T-helper 17 cell (primary cell): ENCODE data around the gene MUCL3. TPM values are rescaled to one million over a fixed set of nuclear protein-coding genes. Genes with fewer than 3 reads are reported as not detected.
A peak's percentile ranks its signal among the peaks of the same experiment; 100 is the strongest.
"Not testable (repeated sequence)": the region's sequence is repeated elsewhere in the genome, so short reads cannot be mapped to it uniquely, and the experiment has no call there.

Experiments used
- ATAC-seq: fragments of 150-1000 bp; cut with Tn5 transposase; 2 replicates; pipeline ENCODE4 v1.10.0; 2021; ENCODE audit warnings: mild to moderate bottlenecking, moderate library complexity
- DNase-seq, 3 donors: peaks; one replicate each; pipeline versions ENCODE4 v3.0.0 to v3.0.0-alpha.2; 2020 to 2021
- H3K9me3 ChIP-seq: one replicate; pipeline ENCODE4 v1.7.0; 2013; ENCODE audit warnings: low read length, mild to moderate bottlenecking; ENCODE audit not compliant: control insufficient read depth, poor library complexity, severe bottlenecking
- H3K27ac Mint-ChIP-seq: one replicate; pipeline ENCODE4 v1.8.0; 2022; ENCODE audit warnings: mild to moderate bottlenecking, moderate library complexity, mixed read lengths
- H3K27me3 Mint-ChIP-seq: one replicate; pipeline ENCODE4 v1.8.0; 2022; ENCODE audit warnings: mixed read lengths
- H3K36me3 Mint-ChIP-seq: one replicate; pipeline ENCODE4 v1.8.0; 2022; ENCODE audit warnings: low read depth, mixed read lengths
- H3K4me1 Mint-ChIP-seq: one replicate; pipeline ENCODE4 v1.8.0; 2022; ENCODE audit warnings: mild to moderate bottlenecking, mixed read lengths
- H3K4me3 Mint-ChIP-seq: one replicate; pipeline ENCODE4 v1.8.0; 2022; ENCODE audit warnings: mild to moderate bottlenecking, moderate library complexity, mixed read lengths
- total RNA-seq, 4 donors: library from RNA in 2 of 4; stranded (reverse) in 2 of 4; gene quantifications; one replicate each; pipeline ENCODE4 v1.2.3 and lab custom pipeline; 2022 to 2026

The MUCL3 gene
- total RNA-seq, 2 donors from 2014 or later: not detected

DNA sequence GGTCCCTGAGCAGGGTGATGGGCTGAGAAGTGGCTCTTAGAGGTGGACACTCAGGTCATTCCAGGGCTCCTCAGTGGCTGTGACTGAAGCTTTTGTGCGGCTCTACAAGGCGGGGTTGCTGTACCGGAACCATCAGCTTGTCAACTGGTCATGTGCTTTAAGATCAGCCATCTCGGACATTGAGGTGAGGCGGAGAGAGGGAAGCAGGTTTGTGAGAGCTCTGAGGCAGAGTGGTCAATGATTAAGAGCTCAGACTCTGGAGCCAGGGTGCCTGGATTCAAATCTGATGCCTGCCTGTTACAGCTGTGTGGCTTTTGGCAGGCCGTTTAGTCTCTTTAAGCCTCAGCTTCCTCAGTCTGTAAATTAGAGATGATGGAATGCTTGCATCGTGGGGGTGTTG, 23.7 kb upstream of the MUCL3 start:
- ATAC-seq (no peak), DNase-seq (no peak)
- Mint-ChIP-seq H3K4me1 (peaks cover 28% of the 10 kb centered on the region), H3K36me3 (peaks cover 6% of the 10 kb centered on the region), H3K27me3 (no peaks in the 10 kb centered on the region), H3K4me3 (no peak overlapping the region), H3K27ac (no peak overlapping the region)
- H3K9me3 ChIP-seq: no peaks in the 10 kb centered on the region

DNA sequence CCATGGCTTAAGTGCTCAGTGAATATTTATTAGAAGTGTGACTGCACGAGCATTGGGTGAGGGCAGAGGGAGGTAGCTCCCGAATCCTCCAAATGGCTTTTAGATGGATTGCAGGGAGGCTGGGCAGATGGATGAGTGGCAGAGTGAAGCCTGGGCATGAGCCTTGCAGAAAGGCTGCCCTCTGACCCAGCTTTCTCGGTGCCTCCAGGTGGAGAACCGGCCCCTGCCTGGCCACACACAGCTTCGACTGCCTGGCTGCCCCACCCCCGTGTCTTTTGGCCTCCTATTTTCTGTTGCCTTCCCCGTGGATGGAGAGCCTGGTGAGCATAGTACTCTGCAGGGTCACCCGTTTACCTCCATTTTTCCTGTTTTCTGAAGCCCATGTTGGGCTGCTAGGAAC, 23.3 kb upstream of the MUCL3 start:
- Mint-ChIP-seq H3K4me1 (peaks cover 26% of the 10 kb centered on the region), H3K4me3 (no peak overlapping the region), H3K27me3 (no peaks in the 10 kb centered on the region), H3K36me3 (peaks cover 2% of the 10 kb centered on the region), H3K27ac (no peak overlapping the region)
- DNase-seq (no peak), ATAC-seq (no peak)
- no peaks in the 10 kb centered on the region for H3K9me3 ChIP-seq

DNA sequence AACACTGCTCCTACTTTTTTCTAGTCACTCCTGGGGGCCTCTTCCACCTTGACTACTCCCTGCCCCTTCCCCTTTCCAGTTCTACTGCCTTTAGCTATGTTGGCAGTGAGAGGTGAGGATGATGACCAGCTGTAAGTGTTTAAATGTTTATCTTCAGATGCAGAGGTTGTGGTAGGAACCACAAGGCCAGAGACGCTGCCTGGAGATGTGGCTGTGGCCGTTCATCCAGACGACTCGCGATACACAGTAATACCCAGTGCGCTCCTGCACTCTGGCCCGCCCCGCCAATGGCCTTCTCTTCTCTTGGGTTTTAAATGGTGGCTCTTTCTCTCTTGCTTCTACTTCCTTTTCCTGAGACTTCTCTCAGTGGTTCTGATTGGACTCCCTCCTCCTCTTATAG, 22.1 kb upstream of the MUCL3 start:
- Mint-ChIP-seq H3K4me3 (no peak overlapping the region), H3K36me3 (peaks cover 2% of the 10 kb centered on the region), H3K27me3 (no peaks in the 10 kb centered on the region), H3K4me1 (peaks cover 22% of the 10 kb centered on the region), H3K27ac (peak overlapping the region; percentile 37)
- DNase-seq (no peak), ATAC-seq (no peak)
- no peaks in the 10 kb centered on the region for H3K9me3 ChIP-seq

DNA sequence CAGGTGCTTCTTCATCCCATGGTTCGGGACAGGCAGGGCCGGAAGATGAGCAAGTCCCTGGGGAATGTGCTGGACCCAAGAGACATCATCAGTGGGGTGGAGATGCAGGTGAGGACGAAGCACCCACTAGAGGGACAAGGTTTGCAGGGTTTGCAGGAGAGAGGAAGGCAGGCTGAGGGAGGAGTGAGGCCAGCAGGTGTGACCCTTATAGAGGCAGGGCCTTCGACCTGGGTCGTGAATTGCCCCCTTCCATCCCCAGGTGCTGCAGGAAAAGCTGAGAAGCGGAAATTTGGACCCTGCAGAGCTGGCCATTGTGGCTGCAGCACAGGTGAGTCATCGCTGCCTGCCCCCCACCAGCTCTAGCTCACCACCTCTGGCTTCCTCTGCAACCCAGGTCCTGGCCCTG, 18.3 kb upstream of the MUCL3 start:
- ATAC-seq: no peak
- no peak overlapping the region for H3K4me3 Mint-ChIP-seq
- H3K36me3 Mint-ChIP-seq: peaks cover 5% of the 10 kb centered on the region
- H3K27me3 Mint-ChIP-seq: no peaks in the 10 kb centered on the region
- no peak for DNase-seq
- no peaks in the 10 kb centered on the region for H3K9me3 ChIP-seq
- H3K4me1 Mint-ChIP-seq: peaks cover 5% of the 10 kb centered on the region
- peak overlapping the region; percentile 11 for H3K27ac Mint-ChIP-seq

DNA sequence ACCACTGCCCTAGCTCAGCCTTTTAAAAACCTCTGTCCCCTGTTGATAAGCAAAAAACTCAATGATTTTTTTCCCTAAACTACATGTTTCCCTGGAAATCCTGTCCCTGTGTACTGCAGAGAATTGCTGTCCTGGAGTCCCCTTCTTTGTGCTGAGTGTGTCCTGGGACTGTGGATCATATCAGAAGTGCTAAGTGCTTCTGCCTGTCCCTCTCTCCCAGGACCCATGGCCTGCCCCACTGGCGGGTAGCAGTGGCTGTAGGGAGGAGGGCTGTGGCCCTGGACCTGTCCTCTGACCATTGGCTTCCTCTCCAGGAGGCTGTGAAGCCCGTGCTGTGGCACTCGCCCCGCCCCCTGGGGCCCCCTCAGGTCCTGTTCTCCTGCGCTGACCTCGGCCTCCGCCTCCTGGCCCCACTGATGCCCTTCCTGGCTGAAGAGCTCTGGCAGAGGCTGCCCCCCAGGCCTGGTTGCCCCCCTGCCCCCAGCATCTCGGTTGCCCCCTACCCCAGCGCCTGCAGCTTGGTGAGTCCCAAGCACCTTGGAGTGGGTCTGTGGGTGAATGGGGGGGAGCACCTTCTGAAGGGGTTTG, 16.6 kb upstream of the MUCL3 start:
- not testable (repeated sequence) for H3K27ac Mint-ChIP-seq, H3K9me3 ChIP-seq, H3K4me3 Mint-ChIP-seq, H3K27me3 Mint-ChIP-seq, H3K4me1 Mint-ChIP-seq, DNase-seq, H3K36me3 Mint-ChIP-seq, ATAC-seq

DNA sequence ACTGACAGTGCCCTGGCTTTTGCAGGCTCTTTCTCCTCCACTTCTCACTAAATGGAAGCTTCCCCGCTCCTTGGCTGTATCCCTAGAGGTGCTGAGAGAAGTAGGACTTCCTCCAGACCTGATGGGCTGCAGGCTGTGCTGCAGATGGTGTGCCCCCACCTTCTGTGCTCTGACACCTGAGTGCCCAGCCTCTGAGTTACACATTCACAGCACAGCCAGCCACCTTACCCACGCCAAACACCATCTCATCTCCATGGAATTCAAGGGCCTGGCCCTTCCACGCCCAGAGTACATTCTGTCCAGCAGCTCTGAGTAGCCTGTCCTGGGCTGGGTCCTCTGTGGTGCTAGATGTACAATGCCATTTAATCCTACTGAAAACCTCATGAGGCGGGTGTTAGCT, 14.1 kb upstream of the MUCL3 start:
- DNase-seq: no peak
- Mint-ChIP-seq H3K27me3 (no peaks in the 10 kb centered on the region), H3K4me3 (no peak overlapping the region), H3K36me3 (peaks cover 3% of the 10 kb centered on the region), H3K27ac (no peak overlapping the region), H3K4me1 (no peaks in the 10 kb centered on the region)
- H3K9me3 ChIP-seq: no peaks in the 10 kb centered on the region
- ATAC-seq: no peak

DNA sequence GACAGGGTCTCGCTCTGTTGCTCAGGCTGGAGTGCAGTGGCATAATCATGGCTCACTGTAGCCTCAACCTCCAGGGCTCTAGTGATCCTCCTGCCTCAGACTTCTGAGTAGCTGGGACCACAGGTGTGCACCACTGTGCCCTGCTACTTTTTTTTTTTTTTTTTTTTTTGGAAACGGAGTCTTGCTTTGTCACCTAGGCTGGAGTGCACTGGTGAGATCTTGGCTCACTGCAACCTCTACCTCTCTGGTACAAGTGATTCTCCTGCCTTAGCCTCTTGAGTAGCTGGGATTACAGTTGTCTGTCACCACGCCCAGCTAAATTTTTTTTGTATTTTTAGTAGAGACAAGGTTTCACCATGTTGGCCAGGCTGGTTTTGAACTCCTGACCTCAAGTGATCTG, 13.7 kb upstream of the MUCL3 start:
- not testable (repeated sequence) for ATAC-seq, H3K27ac Mint-ChIP-seq, H3K36me3 Mint-ChIP-seq, DNase-seq, H3K9me3 ChIP-seq, H3K4me1 Mint-ChIP-seq, H3K27me3 Mint-ChIP-seq, H3K4me3 Mint-ChIP-seq

DNA sequence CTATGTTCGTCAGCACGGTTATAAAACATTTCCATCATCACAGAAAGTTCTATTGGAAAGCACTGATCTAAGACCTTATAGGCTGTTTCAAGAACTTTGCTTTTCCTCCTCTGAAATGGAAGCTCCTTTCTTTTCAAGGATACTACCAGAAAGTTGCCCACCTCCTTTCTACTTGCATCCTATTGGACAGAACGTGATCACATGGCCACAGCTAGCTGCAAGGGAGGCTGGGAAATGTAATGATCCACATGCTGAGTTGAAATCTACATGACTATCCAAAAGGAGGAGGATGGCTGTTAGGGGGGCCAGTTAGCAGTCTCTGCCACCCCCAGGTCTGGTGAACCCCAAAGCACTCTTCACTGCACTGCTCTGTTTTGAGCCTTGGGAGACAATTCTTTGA, 12.1 kb upstream of the MUCL3 start:
- H3K4me1 Mint-ChIP-seq: peaks cover 4% of the 10 kb centered on the region
- no peak overlapping the region for H3K4me3 Mint-ChIP-seq
- H3K36me3 Mint-ChIP-seq: peaks cover 3% of the 10 kb centered on the region
- H3K9me3 ChIP-seq: no peaks in the 10 kb centered on the region
- no peaks in the 10 kb centered on the region for H3K27me3 Mint-ChIP-seq
- ATAC-seq (no peak), DNase-seq (no peak)
- H3K27ac Mint-ChIP-seq: no peak overlapping the region

DNA sequence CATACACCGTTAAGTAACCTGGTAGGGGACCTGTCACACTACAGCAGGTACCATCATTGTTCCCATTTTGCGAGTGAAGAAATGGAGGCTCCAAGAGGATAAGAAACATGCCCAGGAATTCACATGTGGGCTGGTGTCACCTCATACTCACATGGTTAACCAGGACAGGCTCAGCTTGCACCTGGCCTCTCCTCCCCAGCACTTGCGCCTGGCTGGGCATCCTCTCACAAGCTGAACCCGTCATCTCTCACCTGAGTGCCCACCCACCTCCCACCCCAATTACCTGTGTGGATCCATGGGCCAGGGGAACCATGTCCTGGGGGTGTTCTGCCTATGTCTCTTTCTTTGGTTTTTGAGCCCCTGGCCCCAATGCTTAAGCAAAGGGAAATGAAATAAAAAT, 10.3 kb upstream of the MUCL3 start:
- ATAC-seq: no peak
- H3K9me3 ChIP-seq: no peaks in the 10 kb centered on the region
- peaks cover 12% of the 10 kb centered on the region for H3K27me3 Mint-ChIP-seq
- H3K4me3 Mint-ChIP-seq: no peak overlapping the region
- peaks cover 7% of the 10 kb centered on the region for H3K4me1 Mint-ChIP-seq
- DNase-seq: no peak
- H3K27ac Mint-ChIP-seq: no peak overlapping the region
- peaks cover 3% of the 10 kb centered on the region for H3K36me3 Mint-ChIP-seq

DNA sequence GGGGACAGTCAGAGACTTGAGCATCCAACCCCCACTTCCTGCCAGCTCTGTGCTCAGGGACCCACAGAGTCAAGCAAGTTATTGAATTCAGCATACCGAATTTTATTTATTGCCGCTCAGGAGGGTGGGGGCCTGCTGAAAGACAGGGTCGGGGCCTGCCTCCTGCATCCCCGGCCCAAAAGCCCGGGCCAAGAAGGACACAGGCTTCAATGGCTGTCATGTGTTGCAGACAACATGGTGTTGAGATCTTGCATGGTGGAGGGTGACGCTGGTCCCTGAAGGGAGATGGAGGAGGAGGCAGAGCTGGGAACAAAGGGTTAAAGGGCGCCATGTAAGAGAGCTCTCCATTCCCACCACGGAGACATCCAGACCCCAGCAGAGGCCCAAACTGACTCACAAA, 9.5 kb upstream of the MUCL3 start:
- ATAC-seq: no peak
- no peaks in the 10 kb centered on the region for H3K9me3 ChIP-seq
- Mint-ChIP-seq H3K36me3 (peaks cover 3% of the 10 kb centered on the region), H3K27ac (no peak overlapping the region), H3K4me1 (peaks cover 9% of the 10 kb centered on the region), H3K4me3 (no peak overlapping the region), H3K27me3 (peaks cover 16% of the 10 kb centered on the region)
- DNase-seq: no peak

DNA sequence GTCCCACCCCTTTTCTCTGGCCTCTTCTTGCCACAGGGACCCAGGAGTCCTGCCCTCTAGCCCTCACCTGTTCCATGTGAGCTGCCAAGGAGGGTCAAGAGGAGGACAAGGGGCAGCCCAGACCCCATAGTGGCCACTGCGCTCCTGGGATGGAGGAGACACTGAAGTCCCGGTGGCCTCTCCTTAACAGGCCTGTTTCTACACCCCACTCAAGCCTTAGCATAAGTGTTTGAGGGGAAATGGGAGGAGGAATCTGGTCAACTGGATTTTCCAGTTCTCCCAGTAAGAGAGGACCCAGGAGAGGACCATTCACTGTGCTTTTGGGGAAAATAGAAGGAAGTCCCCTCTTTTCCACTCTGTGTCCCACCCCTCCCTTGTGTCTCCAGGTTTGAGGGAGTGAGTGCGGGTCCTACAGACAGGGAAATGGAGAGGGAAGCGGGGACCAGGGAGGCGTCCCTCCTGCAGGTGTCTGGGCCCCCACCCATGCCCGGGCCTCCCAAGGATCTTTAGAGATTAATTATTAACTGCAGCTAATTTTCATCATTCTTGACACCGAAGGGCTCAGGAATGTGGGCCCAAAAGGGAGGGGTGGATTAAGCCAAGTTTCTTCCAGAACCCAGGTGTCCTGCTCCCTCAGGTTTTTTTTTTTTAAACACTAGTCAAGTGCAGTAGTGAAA, 8.7 kb upstream of the MUCL3 start, which contains the start of gene SFTA2:
TSS of gene SFTA2 (minus strand) at position 202 of the 677 bp plus-strand sequence. CDS start at position 128, 74 bp downstream.
- H3K9me3 ChIP-seq: no peaks in the 10 kb centered on the region
- Mint-ChIP-seq H3K4me1 (peaks cover 9% of the 10 kb centered on the region), H3K27ac (no peak within 1 kb of the TSS), H3K36me3 (no peaks in the 10 kb centered on the region), H3K4me3 (no peak within 1 kb of the TSS), H3K27me3 (peaks cover 19% of the 10 kb centered on the region)
- DNase-seq (no peak), ATAC-seq (no peak)

DNA sequence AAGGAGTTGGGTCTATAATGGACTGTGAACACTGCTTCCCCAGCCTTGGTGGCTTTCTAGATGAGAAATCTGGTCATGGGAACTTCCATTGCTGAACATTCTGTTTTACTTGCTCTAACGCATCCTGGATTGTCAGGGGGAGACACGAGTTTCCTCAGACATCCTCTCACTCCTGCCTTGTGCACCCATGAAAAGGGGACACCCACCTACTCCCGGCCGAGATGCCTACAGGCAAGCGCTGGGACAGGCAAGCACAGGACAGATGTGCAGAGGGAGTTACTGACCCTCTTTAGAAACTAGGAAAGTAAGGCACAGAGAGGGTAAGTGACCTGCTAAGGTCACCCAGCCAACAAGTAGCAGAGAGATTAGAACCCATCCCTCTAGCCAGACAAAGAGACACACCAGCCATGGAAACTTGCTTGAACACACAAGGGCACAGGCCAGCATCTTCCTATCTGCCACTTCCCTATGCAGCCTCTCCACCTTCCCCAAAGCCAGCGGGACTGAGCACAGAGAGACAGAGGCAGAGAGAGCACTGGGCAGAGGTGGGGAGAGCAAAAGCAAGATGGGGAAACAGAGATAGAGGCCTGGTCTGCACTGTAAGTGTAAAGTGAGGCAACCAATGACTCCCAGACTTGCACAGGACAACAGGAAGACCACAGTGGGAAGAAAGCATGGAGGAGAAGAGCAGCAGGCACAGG, 8.0 kb upstream of the MUCL3 start:
- ATAC-seq: no peak
- no peak for DNase-seq
- H3K27me3 Mint-ChIP-seq: peaks cover 22% of the 10 kb centered on the region
- no peaks in the 10 kb centered on the region for H3K36me3 Mint-ChIP-seq
- H3K27ac Mint-ChIP-seq: no peak overlapping the region
- no peaks in the 10 kb centered on the region for H3K9me3 ChIP-seq
- peaks cover 9% of the 10 kb centered on the region for H3K4me1 Mint-ChIP-seq
- H3K4me3 Mint-ChIP-seq: no peak overlapping the region

DNA sequence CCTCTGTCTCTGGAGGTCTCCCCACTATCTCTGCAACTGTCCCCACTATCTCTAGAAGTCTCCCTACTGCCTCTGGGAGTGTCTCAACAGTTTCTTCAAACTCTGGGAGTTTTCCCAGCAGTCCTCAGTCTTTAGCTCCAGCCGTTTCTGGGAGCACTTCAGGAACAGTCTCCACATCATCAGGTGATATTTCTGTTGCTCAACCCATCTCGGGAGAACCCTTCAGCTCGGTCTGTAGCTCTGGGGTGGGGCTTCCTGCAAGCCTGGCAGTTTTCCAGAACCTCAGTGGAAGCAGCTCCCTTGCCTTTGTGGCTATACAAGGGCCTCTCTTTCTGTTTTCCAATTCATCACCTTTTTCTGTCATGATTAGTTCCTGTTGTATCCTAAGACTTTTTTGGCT, 5.8 kb upstream of the MUCL3 start:
- ATAC-seq (no peak), DNase-seq (no peak)
- H3K36me3 Mint-ChIP-seq: no peaks in the 10 kb centered on the region
- H3K9me3 ChIP-seq: no peaks in the 10 kb centered on the region
- H3K27ac Mint-ChIP-seq: no peak overlapping the region
- no peak overlapping the region for H3K4me3 Mint-ChIP-seq
- peaks cover 9% of the 10 kb centered on the region for H3K4me1 Mint-ChIP-seq
- peaks cover 42% of the 10 kb centered on the region for H3K27me3 Mint-ChIP-seq

DNA sequence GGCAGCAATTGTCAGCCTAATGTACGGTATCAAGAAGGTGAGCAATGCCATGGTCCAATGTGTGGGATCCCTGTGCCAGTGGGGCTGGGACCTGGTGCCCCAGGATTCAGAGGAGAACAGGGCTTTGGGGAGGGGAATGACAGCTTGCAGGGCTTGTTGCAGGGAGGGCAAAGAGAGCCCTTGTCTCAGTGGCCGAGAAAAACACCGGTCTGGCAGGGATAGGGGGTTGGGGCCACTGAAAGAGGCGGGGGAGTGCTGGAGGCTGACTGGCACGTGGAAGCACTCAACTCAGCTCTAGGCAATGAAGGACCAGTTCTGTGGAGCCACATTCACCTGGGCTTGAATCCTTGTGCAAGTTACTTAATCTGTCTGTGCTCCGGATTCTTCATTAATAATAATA, 3.5 kb upstream of the MUCL3 start:
- peaks cover 9% of the 10 kb centered on the region for H3K4me1 Mint-ChIP-seq

More for the DNA sequence above, 3.5 kb upstream of the MUCL3 start:
- ATAC-seq (no peak), DNase-seq (no peak)
- H3K4me3 Mint-ChIP-seq: no peak overlapping the region
- H3K36me3 Mint-ChIP-seq: no peaks in the 10 kb centered on the region
- H3K27me3 Mint-ChIP-seq: peaks cover 63% of the 10 kb centered on the region
- H3K27ac Mint-ChIP-seq: no peak overlapping the region
- H3K9me3 ChIP-seq: no peaks in the 10 kb centered on the region
